Suprapubic skin (tissue), 3 donors: ENCODE measurements around the gene ZNF808.

Source experiments
- EP300 ChIP-seq: sonication (generic); formaldehyde crosslinking; IDR thresholded peaks from one replicate; pipeline ENCODE4 v1.6.1; 2017; ENCODE audit warnings: antibody characterized with exemption
- POLR2A ChIP-seq, 2 donors: fragments of 450-650 bp; IDR thresholded peaks; one replicate each; pipeline ENCODE4 v1.6.1; 2017; ENCODE audit warnings: antibody characterized with exemption in 2 of 2, mild to moderate bottlenecking in 2 of 2, moderate library complexity in 2 of 2
- TF ChIP-seq, protein P1 (sequence below), 2 donors: fragments of 200-600 bp in 1 of 2; fragments of 450-650 bp in 1 of 2; sonication (generic) in 1 of 2; IDR thresholded peaks; one replicate each; pipeline ENCODE4 v1.5.1; 2016 to 2019; ENCODE audit warnings: antibody characterized with exemption in 2 of 2, mild to moderate bottlenecking in 1 of 2, moderate library complexity in 1 of 2

DNA sequence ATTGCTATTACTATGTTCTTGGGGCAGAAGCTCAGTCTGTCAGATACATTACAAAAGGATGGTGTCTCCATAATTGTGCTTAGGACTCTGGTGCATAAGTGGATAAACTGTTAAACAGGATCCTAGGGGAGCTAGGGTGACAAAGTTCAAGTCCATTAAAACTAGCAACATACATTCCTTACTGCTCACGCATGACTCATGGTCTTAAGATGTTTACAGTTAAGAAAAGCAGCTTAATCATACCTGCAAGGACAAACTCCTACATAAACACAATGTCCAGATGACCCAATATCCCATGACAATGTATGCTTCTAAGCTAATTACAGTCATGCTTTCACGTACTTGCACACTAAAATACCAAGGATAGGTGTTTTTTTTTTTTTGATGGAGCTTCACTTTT lies 39.1 kb downstream of the ZNF808 start:
- TF ChIP-seq, protein P1, sequence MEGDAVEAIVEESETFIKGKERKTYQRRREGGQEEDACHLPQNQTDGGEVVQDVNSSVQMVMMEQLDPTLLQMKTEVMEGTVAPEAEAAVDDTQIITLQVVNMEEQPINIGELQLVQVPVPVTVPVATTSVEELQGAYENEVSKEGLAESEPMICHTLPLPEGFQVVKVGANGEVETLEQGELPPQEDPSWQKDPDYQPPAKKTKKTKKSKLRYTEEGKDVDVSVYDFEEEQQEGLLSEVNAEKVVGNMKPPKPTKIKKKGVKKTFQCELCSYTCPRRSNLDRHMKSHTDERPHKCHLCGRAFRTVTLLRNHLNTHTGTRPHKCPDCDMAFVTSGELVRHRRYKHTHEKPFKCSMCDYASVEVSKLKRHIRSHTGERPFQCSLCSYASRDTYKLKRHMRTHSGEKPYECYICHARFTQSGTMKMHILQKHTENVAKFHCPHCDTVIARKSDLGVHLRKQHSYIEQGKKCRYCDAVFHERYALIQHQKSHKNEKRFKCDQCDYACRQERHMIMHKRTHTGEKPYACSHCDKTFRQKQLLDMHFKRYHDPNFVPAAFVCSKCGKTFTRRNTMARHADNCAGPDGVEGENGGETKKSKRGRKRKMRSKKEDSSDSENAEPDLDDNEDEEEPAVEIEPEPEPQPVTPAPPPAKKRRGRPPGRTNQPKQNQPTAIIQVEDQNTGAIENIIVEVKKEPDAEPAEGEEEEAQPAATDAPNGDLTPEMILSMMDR (IDR thresholded peaks at IDR 0.05): no peak
- TF ChIP-seq POLR2A (IDR thresholded peaks at IDR 0.05) (no peak), EP300 (no peak)
